ENCODE results near the gene FHDC1. TPM values are rescaled to one million over a fixed set of nuclear protein-coding genes. Genes with fewer than 3 reads are reported as not detected.

The FHDC1 gene
- total and polyA plus RNA-seq, 2 experiments from 2014 or later = 0.18 TPM; not detected in 1

DNA sequence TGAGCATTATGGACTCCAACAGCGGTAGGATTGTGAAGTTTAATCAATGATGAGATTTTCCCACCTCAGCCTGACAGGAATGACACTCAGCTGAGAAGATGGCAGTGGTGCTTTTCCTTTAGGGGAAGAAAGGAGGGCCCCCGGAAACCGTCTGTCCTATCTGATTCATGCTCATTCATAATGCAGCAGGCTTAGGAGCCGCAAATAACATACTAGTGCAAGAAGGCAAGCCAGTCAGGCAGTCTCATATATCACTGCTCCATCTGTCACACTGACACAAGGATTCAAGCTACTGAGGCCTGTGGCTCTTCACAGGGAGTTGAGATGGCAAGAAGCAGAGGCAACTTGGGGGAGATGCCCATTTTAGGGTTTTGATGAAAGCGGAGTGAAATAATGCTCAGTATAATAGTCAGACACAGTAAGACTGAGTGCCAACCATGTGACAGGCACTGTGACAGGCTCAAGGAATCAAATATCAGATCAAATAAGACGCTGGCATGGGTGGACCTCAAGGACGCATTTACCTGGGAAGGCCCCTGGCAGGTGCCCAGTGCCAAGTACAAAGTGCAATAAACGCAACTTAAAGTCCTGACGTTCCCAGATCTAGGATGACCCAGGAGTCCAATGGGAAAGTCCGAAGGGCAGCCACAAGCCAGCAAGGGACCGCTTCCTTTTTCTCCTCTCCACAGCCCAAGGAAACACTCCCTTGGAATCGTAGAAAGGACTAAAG is 63.4 kb downstream of the FHDC1 start:
- no peaks in the 10 kb centered on the region for H3K9me3 ChIP-seq (ENCODE audit: low read depth)
- no peak overlapping the region for H3K4me3 ChIP-seq
- H3K4me1 ChIP-seq (ENCODE audit: low read depth) = no peaks in the 10 kb centered on the region
- H3K27me3 ChIP-seq = no peaks in the 10 kb centered on the region
- no peak for TF ChIP-seq CTCF (IDR thresholded peaks at IDR 0.05; ENCODE audit: low read depth, low read length)
- H3K36me3 ChIP-seq = no peaks in the 10 kb centered on the region
- no peak for DNase-seq (ENCODE audit: low read depth in 1 of 2, low spot score in 1 of 2)
- no peak overlapping the region for H3K27ac ChIP-seq

GRCh38 chr4:153000076-153000420 is 63.9 kb downstream of the FHDC1 start:
- Histone ChIP-seq H3K4me3 (no peak overlapping the region), H3K27me3 (no peaks in the 10 kb centered on the region), H3K27ac (no peak overlapping the region), H3K36me3 (no peaks in the 10 kb centered on the region), H3K9me3 (ENCODE audit: low read depth) (no peaks in the 10 kb centered on the region), H3K4me1 (ENCODE audit: low read depth) (no peaks in the 10 kb centered on the region)
- TF ChIP-seq CTCF (IDR thresholded peaks at IDR 0.05; ENCODE audit: low read depth, low read length) = no peak
- no peak for DNase-seq (ENCODE audit: low read depth in 1 of 2, low spot score in 1 of 2)

DNA sequence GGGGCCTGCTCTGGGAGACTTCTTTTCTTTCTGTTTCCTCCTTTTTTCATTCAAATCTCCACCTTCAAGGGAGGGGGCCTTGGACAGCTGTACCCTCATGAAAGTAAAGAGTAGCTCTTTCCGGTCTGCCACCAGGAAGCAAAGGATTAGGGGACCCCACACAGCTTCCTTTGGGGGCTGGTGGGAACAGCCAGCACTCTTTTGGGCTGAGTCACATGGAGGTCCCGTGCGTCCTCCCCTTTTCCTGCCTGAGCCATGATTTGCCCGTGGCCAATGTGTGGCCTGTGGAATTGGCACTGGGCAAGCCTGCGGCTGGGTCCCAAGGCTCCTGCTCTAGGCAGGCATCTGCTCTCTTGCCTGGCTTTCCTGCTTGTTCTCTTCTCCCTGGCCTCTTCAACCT is 65.5 kb downstream of the FHDC1 start:
- no peak overlapping the region for H3K27ac ChIP-seq
- H3K36me3 ChIP-seq = no peaks in the 10 kb centered on the region
- no peak for TF ChIP-seq CTCF (IDR thresholded peaks at IDR 0.05; ENCODE audit: low read depth, low read length)
- H3K9me3 ChIP-seq (ENCODE audit: low read depth) = no peaks in the 10 kb centered on the region
- no peak overlapping the region for H3K4me3 ChIP-seq
- DNase-seq (ENCODE audit: low read depth in 1 of 2, low spot score in 1 of 2) = no peak
- no peaks in the 10 kb centered on the region for H3K4me1 ChIP-seq (ENCODE audit: low read depth)
- no peaks in the 10 kb centered on the region for H3K27me3 ChIP-seq

GRCh38 chr4:153002110-153002509 is 66.0 kb downstream of the FHDC1 start:
- DNase-seq (ENCODE audit: low read depth in 1 of 2, low spot score in 1 of 2) = no peak
- no peaks in the 10 kb centered on the region for H3K36me3 ChIP-seq
- H3K27ac ChIP-seq = no peak overlapping the region
- H3K9me3 ChIP-seq (ENCODE audit: low read depth) = no peaks in the 10 kb centered on the region
- no peaks in the 10 kb centered on the region for H3K4me1 ChIP-seq (ENCODE audit: low read depth)
- TF ChIP-seq CTCF (IDR thresholded peaks at IDR 0.05; ENCODE audit: low read depth, low read length) = no peak
- H3K27me3 ChIP-seq = no peaks in the 10 kb centered on the region
- no peak overlapping the region for H3K4me3 ChIP-seq

GRCh38 chr4:153004081-153004850 is 68.1 kb downstream of the FHDC1 start:
- H3K9me3 ChIP-seq (ENCODE audit: low read depth) = no peaks in the 10 kb centered on the region
- H3K4me1 ChIP-seq (ENCODE audit: low read depth) = no peaks in the 10 kb centered on the region
- H3K27ac ChIP-seq = no peak overlapping the region
- DNase-seq (ENCODE audit: low read depth in 1 of 2, low spot score in 1 of 2) = no peak
- no peaks in the 10 kb centered on the region for H3K36me3 ChIP-seq
- no peak overlapping the region for H3K4me3 ChIP-seq
- no peaks in the 10 kb centered on the region for H3K27me3 ChIP-seq
- no peak for TF ChIP-seq CTCF (IDR thresholded peaks at IDR 0.05; ENCODE audit: low read depth, low read length)
